ENCODE results near the gene LRRTM4. TPM values are rescaled to one million over a fixed set of nuclear protein-coding genes. Genes with fewer than 3 reads are reported as not detected.

Gene LRRTM4
- polyA plus RNA-seq, 1 of the 3 experiments (the other 2 are of a cell fraction), result 0.10 TPM

GRCh38 chr2:77155511-77155910 is 366.7 kb downstream of the LRRTM4 start:
- Histone ChIP-seq H3K4me3 (ENCODE audit: low read depth in 2 of 2, low read length in 1 of 2) (no peak overlapping the region), H2AFZ (ENCODE audit: low read depth) (no peak overlapping the region), H3K27me3 (ENCODE audit: insufficient read depth) (no peaks in the 10 kb centered on the region), H3K36me3 (replicated peaks in 1 of 2; ENCODE audit: control insufficient read depth in 1 of 2, insufficient read depth in 2 of 2, low read length in 1 of 2) (no peaks in the 10 kb centered on the region), H3K9me2 (no peaks in the 10 kb centered on the region), H3K27ac (ENCODE audit: low read depth in 2 of 2, low read length in 1 of 2) (no peak overlapping the region), H3F3A (replicated peaks; ENCODE audit: insufficient read depth) (no peaks in the 10 kb centered on the region), H3K4me2 (no peak overlapping the region), H3K79me2 (ENCODE audit: insufficient read depth) (no peaks in the 10 kb centered on the region), H3K9ac (no peak overlapping the region), H3K9me3 (no peaks in the 10 kb centered on the region; the same call in 1 of the 2 replicates), H4K20me1 (ENCODE audit: insufficient read depth) (no peaks in the 10 kb centered on the region), H3K4me1 (ENCODE audit: control insufficient read depth in 1 of 2, insufficient read depth in 2 of 2, low read depth in 1 of 2, low read length in 1 of 2) (no peaks in the 10 kb centered on the region; a peak in 1 of 4 replicates)
- no peak for TF ChIP-seq RXRA (IDR thresholded peaks at IDR 0.05; ENCODE audit: borderline replicate concordance, low read depth)
- TF ChIP-seq ELF1 (IDR thresholded peaks at IDR 0.05), result no peak
- no peak for TF ChIP-seq SMC3 (IDR thresholded peaks at IDR 0.05; ENCODE audit: low read depth, low read length)
- TF ChIP-seq EZH2phosphoT487 (IDR thresholded peaks at IDR 0.05; ENCODE audit: borderline replicate concordance, low read depth), result no peak
- TF ChIP-seq GATA2 (CRISPR knock-in tag; IDR thresholded peaks at IDR 0.05), result no peak
- no peak for TF ChIP-seq TAF1 (IDR thresholded peaks at IDR 0.05; ENCODE audit: borderline replicate concordance, low read depth, low read length)
- no peak for TF ChIP-seq GABPA (IDR thresholded peaks at IDR 0.05; ENCODE audit: low read depth)
- TF ChIP-seq MXI1 (IDR thresholded peaks at IDR 0.05; ENCODE audit: low read depth, low read length), result no peak
- TF ChIP-seq NFIC (IDR thresholded peaks at IDR 0.05; ENCODE audit: borderline replicate concordance), result no peak
- TF ChIP-seq TCF12 (IDR thresholded peaks at IDR 0.05), result no peak
- TF ChIP-seq SIN3A (IDR thresholded peaks at IDR 0.05; ENCODE audit: borderline replicate concordance, low read depth, low read length), result no peak
- TF ChIP-seq IRF3 (IDR thresholded peaks at IDR 0.05; ENCODE audit: low read depth, low read length), result no peak
- no peak for TF ChIP-seq RCOR1 (IDR thresholded peaks at IDR 0.05; ENCODE audit: low read length)
- no peak for TF ChIP-seq FOXM1 (IDR thresholded peaks at IDR 0.05; ENCODE audit: low read depth)
- TF ChIP-seq FOSL2 (IDR thresholded peaks at IDR 0.05; ENCODE audit: borderline replicate concordance, low read depth), result no peak
- TF ChIP-seq, protein P1, sequence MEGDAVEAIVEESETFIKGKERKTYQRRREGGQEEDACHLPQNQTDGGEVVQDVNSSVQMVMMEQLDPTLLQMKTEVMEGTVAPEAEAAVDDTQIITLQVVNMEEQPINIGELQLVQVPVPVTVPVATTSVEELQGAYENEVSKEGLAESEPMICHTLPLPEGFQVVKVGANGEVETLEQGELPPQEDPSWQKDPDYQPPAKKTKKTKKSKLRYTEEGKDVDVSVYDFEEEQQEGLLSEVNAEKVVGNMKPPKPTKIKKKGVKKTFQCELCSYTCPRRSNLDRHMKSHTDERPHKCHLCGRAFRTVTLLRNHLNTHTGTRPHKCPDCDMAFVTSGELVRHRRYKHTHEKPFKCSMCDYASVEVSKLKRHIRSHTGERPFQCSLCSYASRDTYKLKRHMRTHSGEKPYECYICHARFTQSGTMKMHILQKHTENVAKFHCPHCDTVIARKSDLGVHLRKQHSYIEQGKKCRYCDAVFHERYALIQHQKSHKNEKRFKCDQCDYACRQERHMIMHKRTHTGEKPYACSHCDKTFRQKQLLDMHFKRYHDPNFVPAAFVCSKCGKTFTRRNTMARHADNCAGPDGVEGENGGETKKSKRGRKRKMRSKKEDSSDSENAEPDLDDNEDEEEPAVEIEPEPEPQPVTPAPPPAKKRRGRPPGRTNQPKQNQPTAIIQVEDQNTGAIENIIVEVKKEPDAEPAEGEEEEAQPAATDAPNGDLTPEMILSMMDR (IDR thresholded peaks at IDR 0.05), result no peak
- TF ChIP-seq POLR2AphosphoS5 (IDR thresholded peaks at IDR 0.05; ENCODE audit: low read depth, low read length), result no peak
- TF ChIP-seq EP300 (IDR thresholded peaks at IDR 0.05; ENCODE audit: borderline replicate concordance in 1 of 2, low read depth in 1 of 2, low read length in 1 of 2), result no peak
- TF ChIP-seq, protein P2, sequence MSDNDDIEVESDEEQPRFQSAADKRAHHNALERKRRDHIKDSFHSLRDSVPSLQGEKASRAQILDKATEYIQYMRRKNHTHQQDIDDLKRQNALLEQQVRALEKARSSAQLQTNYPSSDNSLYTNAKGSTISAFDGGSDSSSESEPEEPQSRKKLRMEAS (IDR thresholded peaks at IDR 0.05; ENCODE audit: low read depth), result no peak
- POLR2A ChIA-PET, result no interaction called here
- WGBS (ENCODE audit: low lambda C conversion rate), result 64% methylated on average over 1 of the region's 1 CpG
- CTCF ChIA-PET, result no interaction called here
- DNase-seq, result no peak

Measured in SK-N-SH (cell line).